Measurements from ENCODE around the gene SEC63.

GRCh38 chr6:108004861-108005260 lies 46.9 kb upstream of the SEC63 start:
- no peak for TF ChIP-seq CTCF (IDR thresholded peaks at IDR 0.05)
- TF ChIP-seq POLR2A (IDR thresholded peaks at IDR 0.05) = no peak

All from adrenal gland (tissue), 5 donors.